Endothelial cell of umbilical vein (primary cell): ENCODE measurements around the gene MAGI1. TPM values are rescaled to one million over a fixed set of nuclear protein-coding genes. Genes with fewer than 3 reads are reported as not detected.

Experiments
- BruUV-seq: library from RNA; stranded (reverse); fragments of 400-500 nt; replicated peaks from 2 replicates; lab custom pipeline; 2021; lab: Mats Ljungman, UMichigan
- CTCF ChIA-PET: fragments of 300-600, 350-600 bp; sonication (Branson Sonifier 250); formaldehyde crosslinking; loops from one replicate; lab custom pipeline; 2021; ENCODE audit warnings: antibody characterized with exemption, inconsistent platforms; lab: Charles Lee
- POLR2A ChIA-PET: fragments of 300-600, 350-600 bp; sonication (Branson Sonifier 250); formaldehyde crosslinking; loops from one replicate; lab custom pipeline; 2021; ENCODE audit warnings: antibody characterized with exemption, inconsistent platforms; lab: Charles Lee
- DNase-seq: peaks from one replicate; pipeline ENCODE4 v3.0.0-alpha.2; 2011; ENCODE audit warnings: low read depth, low spot score
- FAIRE-seq: peaks from 2 replicates; lab custom pipeline; 2011; peaks lifted over from hg19 to GRCh38; lab: Jason Lieb, UNC
- H2AFZ ChIP-seq: 2 replicates; pipeline ENCODE4 v1.6.0; 2012; ENCODE audit warnings: low read depth, low read length, control low read depth, inconsistent platforms
- H3K27ac ChIP-seq: 2 replicates; pipeline ENCODE4 v1.5.1; 2011; ENCODE audit warnings: low read depth, mild to moderate bottlenecking, control low read depth, low read length, moderate library complexity; ENCODE audit not compliant: insufficient read depth
- H3K27me3 ChIP-seq, 2 experiments: 2 replicates each; pipeline versions ENCODE4 v1.6.0 to v1.6.1; 2011; ENCODE audit warnings: low read length in 2 of 2, mixed read lengths in 1 of 2; ENCODE audit not compliant: control insufficient read depth in 2 of 2, insufficient read depth in 2 of 2
- H3K36me3 ChIP-seq, 2 experiments: 2 replicates in 1 of 2; 3 replicates in 1 of 2; pipeline ENCODE4 v1.5.1; 2011; ENCODE audit warnings: low read length in 2 of 2, mild to moderate bottlenecking in 1 of 2, moderate library complexity in 1 of 2; ENCODE audit not compliant: control insufficient read depth in 2 of 2, insufficient read depth in 2 of 2; ENCODE audit errors: extremely low read depth in 1 of 2
- H3K4me1 ChIP-seq: 3 replicates; pipeline ENCODE4 v1.5.1; 2011; ENCODE audit warnings: mild to moderate bottlenecking, low read length; ENCODE audit not compliant: control insufficient read depth, insufficient read depth; ENCODE audit errors: extremely low read depth
- H3K4me2 ChIP-seq: 2 replicates; pipeline ENCODE4 v1.6.1; 2011; ENCODE audit warnings: low read length, control low read depth, mixed read lengths; ENCODE audit not compliant: insufficient read depth
- H3K4me3 ChIP-seq, 3 experiments: fragments of 200-600 bp in 1 of 3; sonication (generic), shearing (Covaris generic) in 1 of 3; replicated peaks in 1 of 3; 2 replicates each; pipeline ENCODE4 v1.5.1; 2011 to 2016; ENCODE audit warnings: control low read depth in 3 of 3, low read length in 3 of 3, mild to moderate bottlenecking in 2 of 3, inconsistent platforms in 1 of 3, low read depth in 1 of 3, moderate library complexity in 1 of 3; ENCODE audit not compliant: insufficient read depth in 1 of 3
- H3K79me2 ChIP-seq: 2 replicates; pipeline ENCODE4 v1.6.0; 2012; ENCODE audit warnings: low read length, inconsistent platforms; ENCODE audit not compliant: control insufficient read depth, insufficient read depth
- H3K9ac ChIP-seq: replicated peaks from 2 replicates; pipeline ENCODE3; 2011; ENCODE audit warnings: low read length, control low read depth; ENCODE audit not compliant: insufficient read depth; ENCODE audit errors: extremely low read depth
- H3K9me1 ChIP-seq: replicated peaks from 3 replicates; pipeline ENCODE4 v1.6.0; 2011; ENCODE audit warnings: mild to moderate bottlenecking, low read length; ENCODE audit not compliant: control insufficient read depth, insufficient read depth; ENCODE audit errors: extremely low read depth
- H3K9me3 ChIP-seq: replicated peaks from 2 replicates; pipeline ENCODE4 v1.5.1; 2012; ENCODE audit warnings: low read length, inconsistent platforms; ENCODE audit not compliant: control insufficient read depth, insufficient read depth
- H4K20me1 ChIP-seq: replicated peaks from 2 replicates; pipeline ENCODE3; 2011; ENCODE audit warnings: mild to moderate bottlenecking, low read length; ENCODE audit not compliant: control insufficient read depth, insufficient read depth; ENCODE audit errors: extremely low read depth
- EZH2 ChIP-seq: IDR thresholded peaks from 2 replicates; pipeline ENCODE4 v1.6.1; 2012; ENCODE audit warnings: borderline replicate concordance, low read depth, mild to moderate bottlenecking, moderate library complexity, low read length, inconsistent platforms; ENCODE audit not compliant: severe bottlenecking
- FOS ChIP-seq: IDR thresholded peaks from 2 replicates; pipeline ENCODE4 v1.6.1; 2011; ENCODE audit warnings: mild to moderate bottlenecking, low read length, moderate library complexity, borderline replicate concordance; ENCODE audit not compliant: insufficient read depth
- GATA2 ChIP-seq: IDR thresholded peaks from 2 replicates; pipeline ENCODE4 v1.7.0; 2011; ENCODE audit warnings: low read depth, mild to moderate bottlenecking, moderate library complexity, mixed read lengths, low read length; ENCODE audit not compliant: insufficient read length, insufficient read depth
- JUN ChIP-seq: IDR thresholded peaks from 2 replicates; pipeline ENCODE4 v1.6.1; 2011; ENCODE audit warnings: borderline replicate concordance, low read depth; ENCODE audit not compliant: insufficient read length, insufficient read depth
- MAX ChIP-seq: IDR thresholded peaks from 2 replicates; pipeline ENCODE4 v1.6.1; 2011; ENCODE audit not compliant: insufficient read depth, insufficient read length
- MYC ChIP-seq: IDR thresholded peaks from one replicate; pipeline ENCODE4 v1.6.1; 2011; ENCODE audit warnings: mild to moderate bottlenecking, low read depth, low read length
- POLR2A ChIP-seq: IDR thresholded peaks from 2 replicates; pipeline ENCODE4 v1.6.1; 2012; ENCODE audit warnings: low read depth, mild to moderate bottlenecking, control low read depth, low read length
- POLR2AphosphoS5 ChIP-seq: IDR thresholded peaks from 2 replicates; pipeline ENCODE4 v1.6.1; 2012; ENCODE audit warnings: low read depth, mild to moderate bottlenecking, control low read depth, low read length, moderate library complexity; ENCODE audit not compliant: insufficient read depth
- dilution Hi-C: fragments of 300-500 bp; cut with MboI; formaldehyde crosslinking; loops from one replicate; pipeline ENCODE4 v1.15.0; 2019; ENCODE audit warnings: low sequenced_read_pairs; ENCODE audit not compliant: extremely low pct_ligation_motif_present
- intact Hi-C: fragments of 100-400 bp; cut with micrococcal nuclease; formaldehyde crosslinking; loops from one replicate; pipeline ENCODE4 v1.10.0; 2022
- polyA plus RNA-seq, 4 experiments: library from polyadenylated mRNA; depleted of rRNA in 3 of 4; stranded (reverse) in 3 of 4; unstranded in 1 of 4; fragments of >200 nt; gene quantifications; 2 replicates each; pipeline versions ENCODE4 v1.2.1 to v1.2.3, GENCODE V29; 2011 to 2012; ENCODE audit warnings: missing spikeins in 1 of 4
- total RNA-seq: library from RNA; stranded (reverse); gene quantifications from 2 replicates; pipeline ENCODE4 v1.2.3, GENCODE V29; 2021
- TF ChIP-seq, protein P1 (sequence below), 2 donors: IDR thresholded peaks; 1 replicate in 1 of 2; 2 replicates in 1 of 2; pipeline ENCODE4 v1.5.1; 2011; ENCODE audit warnings: low read length in 2 of 2, mild to moderate bottlenecking in 2 of 2, moderate library complexity in 2 of 2, control low read depth in 1 of 2, inconsistent platforms in 1 of 2, low read depth in 1 of 2; ENCODE audit not compliant: insufficient read depth in 1 of 2; ENCODE audit errors: extremely low read depth in 1 of 2

Gene MAGI1
- total and polyA plus RNA-seq, 2 donors (not counting 3 experiments of a cell fraction or from before 2014, with no cell fraction given) = 10.1 to 47.9 TPM

GRCh38 chr3:65971293-65972252, 67.1 kb downstream of the MAGI1 start:
- DNase-seq = no peak
- ChIA-PET CTCF (interaction anchor here (1.1 to 2.0 kb wide), 2 partner anchors 15 to 65 kb away, joined by 3 to 5 read pairs; no protein-coding TSS in a partner anchor), POLR2A (no interaction called here)
- Histone ChIP-seq H3K27ac (no peak overlapping the region), H3K36me3 (no peaks in the 10 kb centered on the region), H3K4me3 (no peak overlapping the region), H3K9me3 (no peaks in the 10 kb centered on the region), H3K27me3 (no peaks in the 10 kb centered on the region), H3K9ac (no peak overlapping the region), H3K4me1 (peaks cover 7% of the 10 kb centered on the region), H2AFZ (no peak overlapping the region), H4K20me1 (no peaks in the 10 kb centered on the region), H3K79me2 (no peaks in the 10 kb centered on the region), H3K4me2 (no peak overlapping the region), H3K9me1 (no peaks in the 10 kb centered on the region)
- FAIRE-seq = no peak
- intact Hi-C loops (no loop called here), dilution Hi-C loops (no loop called here)
- TF ChIP-seq POLR2AphosphoS5 = no peak
- TF ChIP-seq, protein P1, sequence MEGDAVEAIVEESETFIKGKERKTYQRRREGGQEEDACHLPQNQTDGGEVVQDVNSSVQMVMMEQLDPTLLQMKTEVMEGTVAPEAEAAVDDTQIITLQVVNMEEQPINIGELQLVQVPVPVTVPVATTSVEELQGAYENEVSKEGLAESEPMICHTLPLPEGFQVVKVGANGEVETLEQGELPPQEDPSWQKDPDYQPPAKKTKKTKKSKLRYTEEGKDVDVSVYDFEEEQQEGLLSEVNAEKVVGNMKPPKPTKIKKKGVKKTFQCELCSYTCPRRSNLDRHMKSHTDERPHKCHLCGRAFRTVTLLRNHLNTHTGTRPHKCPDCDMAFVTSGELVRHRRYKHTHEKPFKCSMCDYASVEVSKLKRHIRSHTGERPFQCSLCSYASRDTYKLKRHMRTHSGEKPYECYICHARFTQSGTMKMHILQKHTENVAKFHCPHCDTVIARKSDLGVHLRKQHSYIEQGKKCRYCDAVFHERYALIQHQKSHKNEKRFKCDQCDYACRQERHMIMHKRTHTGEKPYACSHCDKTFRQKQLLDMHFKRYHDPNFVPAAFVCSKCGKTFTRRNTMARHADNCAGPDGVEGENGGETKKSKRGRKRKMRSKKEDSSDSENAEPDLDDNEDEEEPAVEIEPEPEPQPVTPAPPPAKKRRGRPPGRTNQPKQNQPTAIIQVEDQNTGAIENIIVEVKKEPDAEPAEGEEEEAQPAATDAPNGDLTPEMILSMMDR (IDR thresholded peaks at IDR 0.05; ENCODE audit: extremely low read depth in 1 of 2, insufficient read depth in 1 of 2, low read depth in 1 of 2, low read length in 2 of 2) = no peak
- no peak for TF ChIP-seq JUN
- no peak for TF ChIP-seq MAX
- no peak for TF ChIP-seq FOS
- TF ChIP-seq EZH2 = no peak
- no peak for TF ChIP-seq GATA2
- no peak for TF ChIP-seq MYC
- TF ChIP-seq POLR2A = no peak
- BruUV-seq = no TSS peak
